H9 (cell line): ENCODE measurements around the gene VANGL2. TPM values are rescaled to one million over a fixed set of nuclear protein-coding genes. Genes with fewer than 3 reads are reported as not detected.
A peak's percentile ranks its signal among the peaks of the same experiment; 100 is the strongest.

Source experiments
- DNase-seq: peaks from one replicate; pipeline ENCODE4 v3.0.0-alpha.2; 2017
- H2AFZ ChIP-seq: one replicate; pipeline ENCODE4 v1.6.1; 2013; ENCODE audit warnings: mild to moderate bottlenecking, low read length, control low read depth, moderate library complexity
- H2AK5ac ChIP-seq: 2 replicates; pipeline ENCODE4 v1.6.1; 2013; ENCODE audit warnings: low read length, control low read depth, mixed read lengths; ENCODE audit not compliant: insufficient read length
- H2BK120ac ChIP-seq: one replicate; pipeline ENCODE4 v1.6.1; 2013; ENCODE audit warnings: low read depth, mild to moderate bottlenecking, low read length, control low read depth, inconsistent platforms; ENCODE audit not compliant: poor library complexity, severe bottlenecking
- H2BK12ac ChIP-seq: 2 replicates; pipeline ENCODE4 v1.6.1; 2013; ENCODE audit warnings: low read length, control low read depth, mixed read lengths, low read depth; ENCODE audit not compliant: insufficient read length
- H2BK15ac ChIP-seq: 2 replicates; pipeline ENCODE4 v1.6.1; 2013; ENCODE audit warnings: low read depth, low read length, control low read depth
- H2BK20ac ChIP-seq: one replicate; pipeline ENCODE4 v1.6.1; 2013; ENCODE audit warnings: low read depth, mild to moderate bottlenecking, low read length, control low read depth, inconsistent platforms; ENCODE audit not compliant: poor library complexity, severe bottlenecking
- H2BK5ac ChIP-seq: 2 replicates; pipeline ENCODE4 v1.6.1; 2013; ENCODE audit warnings: low read length, control low read depth, mixed read lengths; ENCODE audit not compliant: insufficient read length
- H3K14ac ChIP-seq: 2 replicates; pipeline ENCODE4 v1.6.1; 2013; ENCODE audit warnings: low read length, control low read depth; ENCODE audit not compliant: insufficient read depth
- H3K18ac ChIP-seq: 2 replicates; pipeline ENCODE4 v1.6.1; 2013; ENCODE audit warnings: low read depth, mild to moderate bottlenecking, mixed read lengths, low read length, control low read depth; ENCODE audit not compliant: insufficient read length
- H3K23ac ChIP-seq: 2 replicates; pipeline ENCODE4 v1.6.1; 2013; ENCODE audit warnings: low read length, control low read depth, mixed read lengths, low read depth; ENCODE audit not compliant: insufficient read length
- H3K23me2 ChIP-seq: 2 replicates; pipeline ENCODE4 v1.6.1; 2013; ENCODE audit warnings: low read depth, mild to moderate bottlenecking, mixed read lengths, low read length, control low read depth; ENCODE audit not compliant: insufficient read length, poor library complexity, severe bottlenecking
- H3K27ac ChIP-seq: 2 replicates; pipeline ENCODE4 v1.5.1; 2013; ENCODE audit warnings: low read length, control low read depth, mixed read lengths, low read depth; ENCODE audit not compliant: insufficient read length
- H3K27me3 ChIP-seq: 2 replicates; pipeline ENCODE4 v1.6.1; 2013; ENCODE audit warnings: low read length, control low read depth, inconsistent platforms; ENCODE audit not compliant: insufficient read depth
- H3K4ac ChIP-seq: 2 replicates; pipeline ENCODE4 v1.6.1; 2013; ENCODE audit warnings: low read depth, mild to moderate bottlenecking, control low read depth, inconsistent platforms, low read length, moderate library complexity
- H3K4me1 ChIP-seq: 2 replicates; pipeline ENCODE4 v1.6.1; 2013; ENCODE audit warnings: low read length, control low read depth, inconsistent platforms; ENCODE audit not compliant: insufficient read depth
- H3K4me2 ChIP-seq: 2 replicates; pipeline ENCODE4 v1.6.1; 2013; ENCODE audit warnings: low read length, control low read depth, mixed read lengths; ENCODE audit not compliant: insufficient read length, insufficient read depth
- H3K56ac ChIP-seq: 2 replicates; pipeline ENCODE4 v1.6.1; 2013; ENCODE audit warnings: low read depth, mild to moderate bottlenecking, mixed read lengths, low read length, control low read depth; ENCODE audit not compliant: insufficient read length
- H3K79me1 ChIP-seq: 2 replicates; pipeline ENCODE4 v1.6.1; 2013; ENCODE audit warnings: low read depth, mild to moderate bottlenecking, moderate library complexity, low read length, control low read depth, inconsistent platforms; ENCODE audit not compliant: insufficient read depth, poor library complexity, severe bottlenecking
- H3K79me2 ChIP-seq: 2 replicates; pipeline ENCODE4 v1.6.1; 2013; ENCODE audit warnings: low read length, control low read depth, inconsistent platforms; ENCODE audit not compliant: insufficient read depth
- H3K9ac ChIP-seq: 2 replicates; pipeline ENCODE4 v1.6.1; 2013; ENCODE audit warnings: low read length, control low read depth, mixed read lengths; ENCODE audit not compliant: insufficient read length; ENCODE audit errors: extremely low read depth
- H3K9me3 ChIP-seq: one replicate; pipeline ENCODE4 v1.6.1; 2013; ENCODE audit warnings: low read depth, low read length, inconsistent platforms; ENCODE audit not compliant: control insufficient read depth
- H3T11ph ChIP-seq: one replicate; pipeline ENCODE4 v1.6.1; 2013; ENCODE audit warnings: mild to moderate bottlenecking, low read length, control low read depth, inconsistent platforms
- H4K20me1 ChIP-seq: one replicate; pipeline ENCODE4 v1.6.1; 2013; ENCODE audit not compliant: control insufficient read depth, insufficient read length, insufficient read depth
- H4K5ac ChIP-seq: 2 replicates; pipeline ENCODE4 v1.6.1; 2013; ENCODE audit warnings: low read depth, mild to moderate bottlenecking, mixed read lengths, low read length, control low read depth; ENCODE audit not compliant: insufficient read length
- H4K8ac ChIP-seq: replicated peaks from 2 replicates; pipeline ENCODE4 v1.6.1; 2013; ENCODE audit warnings: low read length, control low read depth, mixed read lengths, low read depth; ENCODE audit not compliant: insufficient read length
- H4K91ac ChIP-seq: 2 replicates; pipeline ENCODE4 v1.6.1; 2013; ENCODE audit warnings: low read depth, mild to moderate bottlenecking, moderate library complexity, mixed read lengths, low read length, control low read depth; ENCODE audit not compliant: insufficient read length
- H3K27ac Mint-ChIP-seq, 3 experiments: 2 replicates in 2 of 3; 3 replicates in 1 of 3; pipeline ENCODE4 v1.8.0; 2020 to 2021; ENCODE audit warnings: mixed read lengths in 3 of 3, mild to moderate bottlenecking in 1 of 3, moderate library complexity in 1 of 3
- H3K27me3 Mint-ChIP-seq: 2 replicates; pipeline ENCODE4 v1.8.0; 2021; ENCODE audit warnings: low read depth, mild to moderate bottlenecking, moderate library complexity, mixed read lengths
- H3K36me3 Mint-ChIP-seq, 3 experiments: 2 replicates in 2 of 3; 3 replicates in 1 of 3; pipeline ENCODE4 v1.8.0; 2020 to 2021; ENCODE audit warnings: low read depth in 3 of 3, mixed read lengths in 3 of 3; ENCODE audit not compliant: insufficient read depth in 1 of 3
- H3K4me1 Mint-ChIP-seq, 2 experiments: 2 replicates each; pipeline ENCODE4 v1.8.0; 2020; ENCODE audit warnings: mixed read lengths in 2 of 2
- H3K4me3 Mint-ChIP-seq, 2 experiments: 2 replicates in 1 of 2; 3 replicates in 1 of 2; pipeline ENCODE4 v1.8.0; 2020 to 2021; ENCODE audit warnings: mild to moderate bottlenecking in 2 of 2, mixed read lengths in 2 of 2, moderate library complexity in 1 of 2
- H3K9me3 Mint-ChIP-seq, 2 experiments: 2 replicates in 1 of 2; 3 replicates in 1 of 2; pipeline ENCODE4 v1.8.0; 2020; ENCODE audit warnings: mild to moderate bottlenecking in 2 of 2, mixed read lengths in 2 of 2, moderate library complexity in 1 of 2
- WGBS: extraction: QIAGEN DNeasy Blood & Tissue Kit; methylation state at CpG from one replicate; pipeline ENCODE4 v1.1.7; 2013; ENCODE audit warnings: missing lambda C conversion rate, low lambda C conversion rate, mixed read lengths; ENCODE audit not compliant: insufficient read length; ENCODE audit errors: extremely low coverage; 5-methylcytosine and 5-hydroxymethylcytosine counted together
- total RNA-seq: library from RNA; stranded (reverse); gene quantifications from 2 replicates; pipeline ENCODE4 v1.2.1, GENCODE V29; 2021
- TF ChIP-seq, protein P1 (sequence below): fragments of 200-600 bp; sonication (generic); conservative IDR thresholded peaks from 3 replicates; pipeline ENCODE4 v1.8.0; 2021; ENCODE audit warnings: antibody characterized with exemption, mild to moderate bottlenecking

Gene VANGL2
- total RNA-seq, 1 experiment from 2014 or later: 58.5 TPM

DNA sequence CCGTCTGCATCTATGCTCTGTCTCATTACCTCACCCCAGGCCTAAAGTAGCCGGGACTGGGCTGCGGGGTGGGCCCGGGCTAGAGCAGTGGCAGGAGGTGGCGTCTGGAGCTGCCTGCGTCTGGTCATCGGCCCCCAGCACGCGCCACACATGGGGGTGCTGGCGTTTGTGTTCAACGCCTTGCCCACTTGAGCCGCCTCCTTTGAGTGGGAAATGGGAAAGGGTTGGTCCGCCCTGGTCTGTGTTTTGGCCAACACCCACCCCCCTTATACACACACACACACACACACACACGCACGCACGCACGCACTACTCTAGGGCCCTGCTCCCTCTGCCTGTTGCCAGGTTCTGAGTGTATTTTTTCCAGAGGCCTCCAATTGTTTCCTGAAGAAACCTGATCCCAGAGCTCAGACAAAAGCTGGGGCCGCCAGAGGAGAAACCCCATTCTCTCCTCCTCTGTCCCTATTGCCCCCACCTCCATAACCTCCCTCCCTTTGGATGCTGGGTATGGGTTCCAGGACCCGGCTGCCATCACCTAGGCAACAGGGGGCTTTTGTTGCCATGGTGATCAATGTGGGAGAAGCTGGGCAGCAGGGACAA is 10.1 kb downstream of the VANGL2 start:
- Histone ChIP-seq H3K14ac (peak overlapping the region; percentile 25; the same call in 1 of the 2 replicates), H2BK120ac (no peak overlapping the region), H2BK12ac (no peak overlapping the region), H4K5ac (no peak overlapping the region), H3K23ac (no peak overlapping the region), H3K4me2 (no peak overlapping the region), H3K79me1 (peaks cover 3% of the 10 kb centered on the region), H3K18ac (peak overlapping the region; percentile 51), H3K4ac (no peak overlapping the region), H3K9me3 (no peaks in the 10 kb centered on the region), H2AK5ac (no peak overlapping the region), H3K27me3 (no peaks in the 10 kb centered on the region), H3K4me1 (peaks cover 15% of the 10 kb centered on the region), H3K9ac (no peak overlapping the region), H3K79me2 (peaks cover 5% of the 10 kb centered on the region; the same call in 1 of the 2 replicates), H4K8ac (no peak overlapping the region), H2AFZ (no peak overlapping the region), H4K91ac (no peak overlapping the region), H2BK20ac (no peak overlapping the region), H3K23me2 (no peaks in the 10 kb centered on the region), H3K27ac (no peak overlapping the region), H2BK5ac (no peak overlapping the region), H3T11ph (no peak overlapping the region), H2BK15ac (no peak overlapping the region), H3K56ac (no peak overlapping the region), H4K20me1 (peaks cover 5% of the 10 kb centered on the region)
- no peaks in the 10 kb centered on the region for H3K27me3 Mint-ChIP-seq
- H3K9me3 Mint-ChIP-seq: no peaks in the 10 kb centered on the region
- H3K4me3 Mint-ChIP-seq: peak overlapping the region in 1 of 2 experiments; percentile 24; a peak in 1 of 5 replicates
- peaks cover 5 to 26% (median 11%) of the 10 kb centered on the region in 3 experiments; a peak in 6 of 7 replicates for H3K36me3 Mint-ChIP-seq
- peak overlapping the region; percentile 81 to 96 (median 86) for H3K27ac Mint-ChIP-seq
- H3K4me1 Mint-ChIP-seq: peaks cover 71 to 74% of the 10 kb centered on the region in 2 experiments
- TF ChIP-seq, protein P1, sequence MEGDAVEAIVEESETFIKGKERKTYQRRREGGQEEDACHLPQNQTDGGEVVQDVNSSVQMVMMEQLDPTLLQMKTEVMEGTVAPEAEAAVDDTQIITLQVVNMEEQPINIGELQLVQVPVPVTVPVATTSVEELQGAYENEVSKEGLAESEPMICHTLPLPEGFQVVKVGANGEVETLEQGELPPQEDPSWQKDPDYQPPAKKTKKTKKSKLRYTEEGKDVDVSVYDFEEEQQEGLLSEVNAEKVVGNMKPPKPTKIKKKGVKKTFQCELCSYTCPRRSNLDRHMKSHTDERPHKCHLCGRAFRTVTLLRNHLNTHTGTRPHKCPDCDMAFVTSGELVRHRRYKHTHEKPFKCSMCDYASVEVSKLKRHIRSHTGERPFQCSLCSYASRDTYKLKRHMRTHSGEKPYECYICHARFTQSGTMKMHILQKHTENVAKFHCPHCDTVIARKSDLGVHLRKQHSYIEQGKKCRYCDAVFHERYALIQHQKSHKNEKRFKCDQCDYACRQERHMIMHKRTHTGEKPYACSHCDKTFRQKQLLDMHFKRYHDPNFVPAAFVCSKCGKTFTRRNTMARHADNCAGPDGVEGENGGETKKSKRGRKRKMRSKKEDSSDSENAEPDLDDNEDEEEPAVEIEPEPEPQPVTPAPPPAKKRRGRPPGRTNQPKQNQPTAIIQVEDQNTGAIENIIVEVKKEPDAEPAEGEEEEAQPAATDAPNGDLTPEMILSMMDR: no peak
- no peak for DNase-seq
- no CpG with 5 or more reads among the region's 19 CpGs for WGBS
